GM19397 (cell line): ENCODE data around the gene IL22RA1.

ENCODE experiments used
- ATAC-seq: cut with Tn5 transposase; IDR thresholded peaks from one replicate; pipeline ENCODE4 v1.9.1; 2021; ENCODE audit warnings: mild to moderate bottlenecking, moderate library complexity; ENCODE audit not compliant: unreplicated experiment

The IL22RA1 gene

DNA sequence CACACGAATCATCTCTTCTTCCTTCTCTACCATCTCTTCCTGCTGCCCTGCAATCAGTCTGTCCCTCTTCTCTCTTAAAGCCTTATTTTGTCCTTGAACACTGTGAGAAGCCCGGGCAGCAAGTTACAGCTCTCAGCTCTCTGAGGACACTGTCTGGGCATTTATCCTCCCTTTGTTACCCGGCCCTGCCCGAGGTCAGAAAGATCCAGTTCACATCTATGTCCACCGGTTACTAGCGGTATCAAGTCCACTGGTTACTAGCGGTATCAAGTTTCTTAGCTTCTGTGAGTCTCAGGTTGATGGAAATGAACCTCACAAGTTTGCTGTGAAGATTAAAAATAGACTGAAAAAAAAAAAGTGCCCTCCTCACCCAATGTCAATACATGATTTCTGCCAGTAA lies 25.3 kb upstream of the IL22RA1 start:
- ATAC-seq = no peak

DNA sequence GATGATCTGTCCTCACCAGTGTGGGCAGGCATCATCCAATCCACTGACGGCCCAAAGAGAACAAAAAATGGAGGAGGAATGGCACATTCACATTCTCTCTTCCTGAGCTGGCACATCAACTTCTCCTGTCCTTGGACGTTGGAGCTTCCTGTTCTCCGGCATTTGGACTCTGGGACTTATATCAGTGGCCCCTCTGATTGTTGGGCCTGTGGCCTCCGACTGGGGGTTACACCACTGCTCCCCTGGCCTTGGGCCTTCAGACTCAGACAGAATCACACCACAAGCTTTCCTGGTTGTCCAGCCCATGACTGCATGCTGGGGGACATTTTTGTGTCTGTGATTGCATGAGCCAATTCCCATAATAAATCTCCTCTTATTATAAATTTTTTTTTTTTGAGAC lies 24.1 kb upstream of the IL22RA1 start:
- no peak for ATAC-seq

DNA sequence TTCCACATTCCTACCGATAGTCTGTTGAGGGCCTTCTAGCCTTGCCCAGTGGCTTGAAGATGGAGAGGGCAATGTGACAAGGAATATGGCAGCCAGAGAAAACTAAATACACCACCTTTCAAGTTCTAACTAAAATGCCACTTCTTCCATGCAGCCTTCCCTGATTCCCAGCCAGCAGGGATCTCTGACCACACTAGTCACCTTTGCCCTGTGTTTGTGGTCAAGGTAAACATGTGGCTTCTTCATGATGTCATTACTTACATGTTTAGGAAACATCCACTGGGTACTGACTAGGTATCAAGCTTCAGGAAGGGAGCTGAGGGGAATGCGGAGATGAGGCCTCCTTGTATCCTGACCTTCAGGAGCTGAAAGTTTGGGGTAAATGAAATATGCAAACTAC lies 22.6 kb upstream of the IL22RA1 start:
- ATAC-seq = no peak

DNA sequence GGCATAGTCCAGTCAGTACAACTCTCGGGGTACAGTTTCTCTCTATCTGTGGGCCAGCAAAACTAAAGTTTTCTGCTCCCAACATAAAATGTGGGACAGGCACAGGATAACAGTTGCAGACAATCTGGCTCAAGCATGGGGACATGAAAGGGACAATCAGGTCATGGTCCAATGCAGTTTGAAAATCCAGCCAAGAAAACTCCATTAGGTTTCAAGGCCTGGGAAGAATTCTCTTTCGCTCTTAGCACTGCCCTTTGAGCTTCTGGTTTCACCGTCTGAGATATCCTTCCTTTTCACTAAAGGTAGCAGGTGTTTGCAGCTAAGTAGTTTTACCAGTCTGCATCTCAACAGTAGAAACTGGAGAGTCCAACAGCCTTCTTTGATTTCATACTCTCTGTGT lies 21.1 kb upstream of the IL22RA1 start:
- ATAC-seq = no peak

DNA sequence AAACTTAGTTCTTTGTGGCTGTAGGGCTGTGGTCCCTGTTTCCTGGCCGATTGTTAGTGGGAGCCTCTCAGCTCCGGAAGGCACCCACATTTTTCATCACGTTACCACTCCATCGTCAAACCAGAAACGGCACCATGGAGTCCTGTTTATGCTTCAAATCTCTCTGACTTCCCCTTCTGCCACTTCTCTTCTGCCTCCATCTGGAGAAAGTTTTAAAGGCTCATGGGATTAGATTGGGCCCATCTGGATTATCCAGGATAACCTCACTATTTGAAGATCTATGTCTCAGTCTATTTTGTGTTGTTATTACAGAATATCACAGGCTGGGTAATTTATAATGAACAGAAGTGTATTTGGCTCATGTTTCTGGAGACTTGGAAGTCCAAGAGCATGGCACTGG lies 19.3 kb upstream of the IL22RA1 start:
- no peak for ATAC-seq

DNA sequence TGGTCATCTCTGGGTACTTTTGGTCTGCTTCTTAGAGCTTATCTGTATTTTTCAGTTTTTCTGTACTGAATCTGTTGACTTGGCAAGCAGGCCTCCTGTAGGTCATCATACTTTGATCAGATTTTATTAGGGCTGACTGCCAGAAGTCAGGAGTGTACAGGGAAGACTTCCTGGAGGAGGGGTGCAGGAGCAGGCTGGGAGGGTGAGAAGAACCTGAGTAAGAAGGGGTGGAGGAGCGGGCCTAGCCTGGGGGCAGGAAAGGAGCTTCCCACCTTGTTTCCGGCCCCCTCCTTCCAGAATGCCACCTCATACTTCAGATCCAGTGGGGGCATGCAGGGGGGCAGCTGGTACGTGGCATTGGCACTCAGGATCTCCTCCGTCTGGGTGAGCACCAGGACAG lies 18.3 kb upstream of the IL22RA1 start:
- ATAC-seq = no peak

DNA sequence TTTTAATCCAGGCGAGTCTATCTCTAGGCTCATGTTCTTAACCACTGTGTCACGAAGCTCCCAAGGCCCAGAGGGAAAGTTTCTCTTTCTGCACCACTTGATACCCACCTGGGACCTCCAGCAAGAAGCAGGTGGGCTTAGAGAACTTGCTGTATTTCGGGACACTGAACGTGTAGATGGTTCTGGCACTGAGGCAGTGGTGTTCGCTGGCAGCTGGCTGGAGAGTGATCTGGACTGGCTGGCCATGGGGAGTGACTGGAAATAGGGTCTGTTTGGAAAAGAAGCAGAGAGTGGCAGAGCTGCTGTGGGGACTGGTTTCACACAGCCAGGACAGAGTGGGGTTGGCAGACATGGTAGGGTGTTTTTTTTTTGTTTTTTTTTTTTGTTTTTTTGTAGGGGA lies 16.4 kb upstream of the IL22RA1 start:
- no peak for ATAC-seq

DNA sequence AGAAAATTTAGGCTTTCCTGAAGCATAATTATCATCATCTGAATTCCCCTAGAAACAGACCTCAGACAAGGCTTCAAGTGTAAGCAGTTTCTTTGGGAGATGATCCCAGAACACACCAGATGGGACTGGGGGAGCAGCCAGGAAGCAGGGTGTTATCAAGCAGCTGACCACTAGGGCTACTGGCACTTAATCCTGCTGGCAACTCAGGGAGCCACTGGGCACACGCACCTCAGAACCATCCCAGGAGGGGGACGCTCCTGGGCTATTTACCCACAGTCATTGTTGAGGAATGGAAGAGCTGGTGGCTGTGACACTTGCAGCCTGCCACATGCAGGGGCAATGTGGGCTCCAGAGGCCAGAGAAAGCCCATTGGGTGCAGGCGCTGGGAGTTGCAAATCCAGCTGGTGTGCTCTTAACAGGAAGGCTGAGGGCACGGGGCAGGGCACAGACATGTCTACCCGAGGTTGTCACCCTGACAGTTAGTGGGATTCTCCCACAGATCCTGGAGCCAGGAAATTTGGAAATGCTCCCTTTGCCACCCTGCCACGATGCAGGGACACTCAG lies 15.1 kb upstream of the IL22RA1 start:
- no peak for ATAC-seq

DNA sequence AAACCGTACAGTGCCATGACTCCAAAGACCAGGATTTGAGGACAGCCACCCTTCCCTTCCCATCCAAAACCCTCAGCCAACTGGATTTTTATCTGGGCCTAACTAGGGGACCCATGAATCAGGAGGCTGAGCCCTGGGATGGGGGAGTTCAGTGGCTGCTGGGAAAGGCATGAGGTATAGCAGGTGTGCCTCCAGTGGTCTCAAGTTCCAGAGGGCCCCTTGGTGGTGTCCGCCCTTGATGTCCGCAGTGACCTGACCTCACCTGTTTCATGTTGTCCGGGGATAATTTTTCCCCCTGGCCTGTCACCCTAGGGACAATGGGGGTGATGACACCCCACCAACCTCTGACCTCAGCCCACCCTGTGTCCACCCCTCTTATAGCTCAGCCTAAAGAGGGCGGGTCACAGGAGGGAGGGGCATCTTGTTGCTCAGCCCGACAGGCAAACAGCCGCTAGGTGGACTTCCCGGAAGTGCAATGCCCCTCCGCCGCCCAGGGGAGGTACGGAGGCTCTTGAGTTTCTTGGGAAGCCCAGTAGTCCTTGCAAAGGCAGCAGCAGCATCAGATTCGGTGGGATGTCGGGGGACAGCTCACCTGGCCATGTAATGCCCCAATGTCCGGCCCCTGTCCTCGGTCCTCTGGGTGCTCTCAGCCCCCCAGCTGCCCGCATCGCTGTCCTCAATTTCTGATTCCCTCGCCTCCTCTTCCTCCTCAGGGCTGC lies 13.8 kb upstream of the IL22RA1 start:
- no peak for ATAC-seq

DNA sequence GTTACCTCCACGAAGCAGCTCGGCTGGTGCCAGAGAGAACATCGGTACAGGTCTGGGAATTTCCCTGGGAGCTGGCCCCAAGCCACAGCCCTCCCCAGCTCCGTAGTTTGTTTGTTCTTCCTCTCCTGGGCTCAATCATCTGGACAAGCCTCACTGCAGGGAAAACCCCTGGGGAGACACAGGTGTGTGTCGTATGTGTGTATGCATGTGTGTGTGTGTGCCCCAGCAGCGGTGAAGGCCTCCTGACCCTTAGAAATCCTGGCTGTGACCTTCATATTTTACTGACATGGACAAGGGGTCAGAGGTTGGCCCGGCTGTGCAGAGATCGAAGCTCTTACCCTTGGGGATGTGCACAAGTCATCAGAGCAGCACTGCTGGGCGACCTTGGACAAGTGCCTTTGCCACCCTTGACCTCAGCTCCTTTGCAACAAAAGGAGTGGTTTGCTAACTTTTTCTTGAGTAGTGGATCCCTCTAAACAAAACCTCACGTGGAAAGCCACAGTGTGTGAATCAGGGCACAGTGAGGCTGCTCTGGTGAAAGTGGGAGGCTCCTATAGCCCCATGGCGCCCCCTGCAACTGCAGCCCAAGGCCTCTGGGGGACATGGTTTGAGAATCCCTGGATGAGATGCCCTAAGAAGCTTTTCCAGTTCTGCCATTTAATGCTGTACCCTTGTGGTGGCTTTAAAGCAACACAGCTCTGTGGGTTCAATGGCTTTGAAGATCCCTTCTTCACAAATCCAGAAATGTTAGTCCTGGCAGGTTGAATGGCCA lies 12.3 kb upstream of the IL22RA1 start:
- ATAC-seq = no peak

DNA sequence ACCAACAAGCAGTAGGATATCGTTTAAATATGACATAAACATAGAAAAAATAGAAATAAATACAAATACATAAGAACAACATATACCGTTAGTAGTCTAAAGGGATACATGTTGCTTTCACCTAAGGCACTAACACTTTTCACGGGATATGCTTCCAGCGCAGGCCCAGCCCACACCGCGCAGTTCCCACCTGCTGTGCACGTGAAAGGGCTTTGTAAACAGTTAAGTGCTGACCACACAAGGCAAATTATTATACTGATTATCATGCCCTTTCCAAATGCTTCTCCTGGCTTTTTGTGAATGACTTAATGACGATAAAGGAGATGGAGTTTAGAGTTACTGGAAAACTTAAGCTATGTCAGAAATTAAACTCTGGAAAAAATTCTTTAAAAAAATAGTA lies 11.3 kb upstream of the IL22RA1 start:
- ATAC-seq = no peak

DNA sequence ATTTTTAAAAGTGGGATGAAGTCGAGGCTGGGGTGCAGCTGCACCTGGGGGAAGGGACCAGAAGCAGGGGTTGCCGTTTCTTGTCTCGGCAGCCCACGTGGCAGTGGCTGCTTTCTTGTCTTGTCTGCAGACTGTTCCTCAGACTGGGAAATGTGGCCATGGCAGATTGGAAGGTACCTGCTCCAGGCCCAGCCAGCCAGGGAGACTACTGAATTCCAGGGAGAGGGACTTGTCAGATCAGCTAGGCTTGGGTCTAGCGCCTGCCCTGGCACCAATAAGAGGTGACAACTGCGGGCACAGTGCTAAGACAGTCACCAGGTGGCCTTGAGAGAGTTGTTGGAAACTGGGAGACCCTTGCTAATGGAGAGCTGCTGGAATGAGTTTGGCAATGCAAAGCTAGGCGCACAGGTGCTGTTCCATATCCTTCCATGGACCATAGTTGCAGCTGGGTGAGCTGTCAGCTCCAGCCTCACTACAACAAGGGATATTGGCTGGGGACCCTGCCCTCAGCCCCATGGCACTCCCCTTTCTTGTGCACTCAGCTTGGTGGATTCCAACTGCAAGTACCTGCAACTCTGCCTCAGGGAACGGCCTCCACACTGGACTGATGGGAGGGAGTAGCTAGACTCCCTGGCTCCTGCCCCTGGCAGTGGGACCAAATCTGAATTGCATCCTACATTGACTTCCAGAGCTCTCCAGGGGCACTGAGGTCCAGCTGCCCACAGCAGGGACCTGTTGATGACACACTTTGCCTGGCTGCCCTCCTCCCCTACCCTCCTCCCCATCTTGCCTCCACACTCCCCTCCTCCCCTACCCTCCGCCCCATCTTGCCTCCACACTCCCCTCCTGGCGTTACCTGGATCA lies 9.9 kb upstream of the IL22RA1 start:
- ATAC-seq = no peak

DNA sequence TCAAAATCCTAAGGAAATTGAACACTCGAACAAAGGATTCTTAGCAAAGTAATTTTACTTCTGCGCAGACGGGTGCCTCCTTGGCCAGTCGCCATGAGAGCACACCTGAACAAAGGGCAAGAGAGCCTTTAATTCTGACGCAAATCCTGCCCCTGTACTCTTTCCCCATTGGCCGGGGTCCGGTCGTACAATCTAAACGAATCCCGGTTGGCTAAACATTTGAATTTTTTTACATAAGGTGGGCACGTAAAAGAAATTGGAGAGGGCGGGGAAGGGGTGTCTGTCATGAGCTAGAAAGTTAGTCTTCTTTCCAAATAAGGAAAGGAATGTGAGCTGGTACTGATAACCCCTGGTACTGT lies 8.2 kb upstream of the IL22RA1 start:
- ATAC-seq = no peak

DNA sequence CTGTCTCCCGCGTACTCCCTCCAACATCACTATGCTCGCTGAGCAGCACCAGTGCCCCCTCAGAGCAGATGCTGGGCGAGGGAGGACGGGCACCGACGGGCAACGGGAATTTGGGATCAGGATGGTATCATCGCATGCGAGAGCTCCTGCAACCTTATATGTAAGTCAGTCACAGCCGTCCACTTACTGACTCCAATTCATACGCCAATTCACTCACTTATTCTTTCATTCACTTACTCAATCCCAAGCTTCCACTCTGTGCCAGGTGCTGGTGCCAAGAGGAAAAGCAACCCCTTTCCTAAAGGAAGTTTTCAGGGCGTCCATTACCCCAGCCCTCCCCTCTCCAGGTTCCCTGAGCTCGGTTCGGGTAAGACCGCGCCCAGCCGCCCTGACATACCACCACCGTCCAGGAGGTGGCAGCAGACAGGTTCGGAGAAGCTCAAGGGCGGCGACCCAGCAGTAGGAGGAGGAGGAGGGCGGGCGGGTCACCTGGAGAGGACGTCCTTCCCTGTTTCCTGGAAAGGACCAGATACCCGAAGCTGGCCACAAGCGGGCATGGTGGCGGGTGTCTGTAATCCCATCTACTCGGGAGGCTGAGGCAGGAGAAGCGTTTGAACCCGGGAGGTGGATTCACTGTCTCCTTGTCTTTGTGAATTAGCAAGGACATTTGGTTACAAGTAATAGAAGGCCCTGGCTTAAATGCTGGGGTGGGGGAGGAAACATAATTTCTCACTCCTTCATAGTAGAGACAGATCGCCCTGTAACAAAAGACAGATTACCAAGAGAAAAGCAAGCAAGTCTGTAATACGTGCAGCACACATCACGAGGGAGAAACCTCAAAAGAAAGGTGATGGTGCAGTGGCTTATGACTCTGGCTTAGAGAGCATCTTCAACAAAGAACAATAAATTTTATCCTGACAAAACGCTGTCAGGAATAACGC lies 7.6 kb upstream of the IL22RA1 start:
- ATAC-seq = no peak

DNA sequence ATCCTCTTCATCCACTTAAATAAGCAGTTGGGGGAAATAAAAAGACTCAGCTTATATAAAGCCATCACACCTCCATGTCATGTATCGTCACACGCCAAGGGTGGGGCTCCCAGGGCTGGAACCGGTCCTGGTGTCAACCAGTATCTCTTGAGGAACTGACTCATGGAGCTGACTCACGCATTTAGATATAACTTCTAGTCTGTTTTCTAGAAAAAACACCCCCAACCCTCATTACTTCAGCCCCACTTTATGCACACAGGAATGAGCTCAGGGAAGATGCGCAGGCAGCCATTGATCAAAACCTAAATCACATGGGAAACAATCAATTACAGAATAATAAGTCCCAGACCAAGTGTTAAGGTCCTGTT lies 6.9 kb upstream of the IL22RA1 start:
- ATAC-seq = no peak

DNA sequence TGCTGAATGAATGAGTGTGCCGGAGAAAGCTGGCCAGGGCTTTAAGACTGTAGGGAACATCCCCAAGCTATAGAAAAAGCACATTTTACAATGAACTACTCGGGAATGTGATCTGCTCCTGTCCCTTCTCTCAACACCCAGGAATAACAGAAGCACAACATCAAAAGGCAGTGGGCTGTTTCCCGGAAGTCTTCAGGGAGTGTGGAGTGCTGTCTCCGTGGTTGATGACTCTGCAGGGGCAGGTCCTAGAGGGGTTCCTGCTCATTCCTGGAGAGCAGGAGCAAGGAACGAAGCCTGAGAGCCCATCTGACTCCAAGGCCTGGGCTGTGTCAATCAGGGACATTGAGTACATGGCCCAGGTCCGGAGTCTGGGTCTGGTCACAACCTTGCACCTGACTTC lies 4.9 kb upstream of the IL22RA1 start:
- ATAC-seq = no peak

DNA sequence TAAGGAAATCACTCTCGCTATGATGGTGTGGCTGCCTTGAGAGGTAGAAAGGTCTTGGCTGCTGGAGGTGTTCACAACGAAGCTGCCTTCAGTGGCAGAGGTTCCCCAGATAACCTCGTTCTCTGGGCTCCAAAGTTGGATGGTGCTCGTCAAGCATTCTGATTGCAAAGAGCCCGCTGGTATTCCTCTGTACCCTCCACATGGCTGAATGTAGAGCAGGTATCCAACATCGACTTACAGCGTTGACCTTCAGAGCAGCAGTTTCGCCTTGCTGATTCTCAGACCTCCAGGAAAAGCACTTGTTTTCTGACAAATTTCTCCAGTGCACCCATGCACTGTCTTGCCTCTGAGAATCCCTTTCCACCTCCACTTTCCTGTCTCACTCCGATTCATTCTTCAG lies 4.3 kb upstream of the IL22RA1 start:
- ATAC-seq = no peak

DNA sequence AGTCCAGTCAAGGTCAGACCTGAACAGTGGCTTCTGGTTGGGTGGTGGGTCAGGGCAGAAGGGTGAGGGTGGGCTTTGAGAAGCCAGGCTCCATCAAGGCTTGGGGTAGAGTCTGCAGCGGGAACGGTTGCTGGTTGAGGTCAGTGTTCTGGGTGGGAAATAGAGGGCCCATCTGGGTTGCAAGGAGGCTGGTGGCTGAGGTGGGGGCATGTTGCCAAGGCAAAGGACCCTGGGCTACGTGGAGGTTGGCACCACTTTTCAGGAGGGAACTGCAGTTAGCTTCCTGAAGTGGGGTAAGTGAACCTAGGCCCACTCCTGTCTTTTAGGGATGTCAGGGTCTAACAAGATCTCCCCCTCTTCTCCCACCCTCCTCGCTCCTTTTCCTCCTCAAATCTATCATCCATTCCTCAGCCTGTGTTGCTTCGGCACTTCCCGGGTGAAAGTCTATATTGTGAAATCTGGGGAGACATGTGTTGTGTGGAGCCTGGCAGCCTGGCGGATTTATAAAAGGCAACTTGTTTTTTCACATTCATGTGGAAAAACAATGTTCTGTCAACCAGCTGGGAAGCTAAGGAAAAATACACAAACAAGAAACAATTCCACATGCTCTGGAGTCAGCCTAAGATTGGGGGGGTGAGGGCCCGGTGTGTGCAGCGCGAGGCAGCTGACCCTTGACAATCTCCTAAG lies 1.5 kb downstream of the IL22RA1 start:
- ATAC-seq = no peak

DNA sequence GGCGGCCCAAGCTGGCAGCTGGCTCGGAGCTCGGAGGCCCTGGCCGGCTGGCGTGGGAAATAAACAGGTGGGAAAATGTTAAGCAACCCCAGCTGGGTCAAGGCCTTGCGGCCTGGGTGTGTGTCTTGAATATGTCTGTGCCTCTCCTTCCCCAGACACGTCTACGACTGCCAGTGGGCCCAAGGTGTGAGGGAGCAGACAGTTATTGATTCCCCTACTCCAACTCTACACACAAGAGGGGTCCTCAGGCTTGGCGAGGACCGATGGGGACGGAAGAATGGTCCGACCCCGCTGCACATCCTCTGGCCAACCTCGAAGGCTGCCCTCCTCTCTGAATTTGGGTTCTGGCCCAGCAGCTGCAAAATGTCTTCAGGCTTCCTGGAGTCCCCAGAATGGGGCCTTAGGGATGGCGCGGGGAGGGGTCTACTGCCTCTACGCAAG lies 2.2 kb downstream of the IL22RA1 start:
- ATAC-seq = no peak
